Caki2 (cell line): ENCODE data around the gene CNPY4. TPM values are rescaled to one million over a fixed set of nuclear protein-coding genes. Genes with fewer than 3 reads are reported as not detected.
"Not testable (repeated sequence)": the region's sequence is repeated elsewhere in the genome, so short reads cannot be mapped to it uniquely, and the experiment has no call there.

ENCODE experiments used
- DNase-seq: peaks from one replicate; pipeline ENCODE4 v3.0.0-alpha.2; 2015; ENCODE audit warnings: low read depth
- in situ Hi-C: cut with HindIII; loops from 2 replicates; pipeline ENCODE4 v1.10.0; 2016; ENCODE audit warnings: low sequenced_read_pairs, low pct_unique_long_range_greater_than_20kb, mixed read lengths
- total RNA-seq: library from RNA; depleted of rRNA; stranded (reverse); fragments of >200 nt; shearing (Covaris generic); gene quantifications from 2 replicates; pipeline ENCODE4 v1.2.3, GENCODE V29; 2014; ENCODE audit warnings: low replicate concordance

CNPY4 gene
- total RNA-seq, 1 experiment from 2014 or later = 25.8 TPM

GRCh38 chr7:100132126-100132525 lies 12.7 kb downstream of the CNPY4 start:
- in situ Hi-C loops = no loop called here
- DNase-seq = no peak

DNA sequence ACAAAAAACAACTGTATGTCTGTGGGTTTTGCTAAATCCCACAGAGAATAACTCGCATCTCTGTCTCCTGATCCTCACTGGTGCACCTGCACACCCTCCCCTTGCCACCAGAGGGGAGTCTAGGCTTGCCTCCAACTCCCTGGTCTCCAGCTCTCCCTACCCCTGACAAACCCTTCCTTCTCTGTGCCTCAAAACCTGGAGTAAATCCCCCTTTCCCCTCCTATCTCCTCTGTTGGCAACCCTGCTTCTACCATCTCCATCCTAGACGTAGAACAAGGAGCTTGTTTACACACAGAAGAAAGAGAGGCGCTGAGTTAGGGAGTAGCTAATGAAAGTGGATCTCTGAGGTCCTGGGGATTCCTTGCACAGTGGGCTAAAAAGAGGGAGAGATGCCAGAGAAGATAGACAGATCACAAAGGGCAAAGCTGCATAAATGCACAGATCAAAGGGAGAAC lies 13.3 kb downstream of the CNPY4 start:
- peak; percentile 56 for DNase-seq
- in situ Hi-C loops = no loop called here

DNA sequence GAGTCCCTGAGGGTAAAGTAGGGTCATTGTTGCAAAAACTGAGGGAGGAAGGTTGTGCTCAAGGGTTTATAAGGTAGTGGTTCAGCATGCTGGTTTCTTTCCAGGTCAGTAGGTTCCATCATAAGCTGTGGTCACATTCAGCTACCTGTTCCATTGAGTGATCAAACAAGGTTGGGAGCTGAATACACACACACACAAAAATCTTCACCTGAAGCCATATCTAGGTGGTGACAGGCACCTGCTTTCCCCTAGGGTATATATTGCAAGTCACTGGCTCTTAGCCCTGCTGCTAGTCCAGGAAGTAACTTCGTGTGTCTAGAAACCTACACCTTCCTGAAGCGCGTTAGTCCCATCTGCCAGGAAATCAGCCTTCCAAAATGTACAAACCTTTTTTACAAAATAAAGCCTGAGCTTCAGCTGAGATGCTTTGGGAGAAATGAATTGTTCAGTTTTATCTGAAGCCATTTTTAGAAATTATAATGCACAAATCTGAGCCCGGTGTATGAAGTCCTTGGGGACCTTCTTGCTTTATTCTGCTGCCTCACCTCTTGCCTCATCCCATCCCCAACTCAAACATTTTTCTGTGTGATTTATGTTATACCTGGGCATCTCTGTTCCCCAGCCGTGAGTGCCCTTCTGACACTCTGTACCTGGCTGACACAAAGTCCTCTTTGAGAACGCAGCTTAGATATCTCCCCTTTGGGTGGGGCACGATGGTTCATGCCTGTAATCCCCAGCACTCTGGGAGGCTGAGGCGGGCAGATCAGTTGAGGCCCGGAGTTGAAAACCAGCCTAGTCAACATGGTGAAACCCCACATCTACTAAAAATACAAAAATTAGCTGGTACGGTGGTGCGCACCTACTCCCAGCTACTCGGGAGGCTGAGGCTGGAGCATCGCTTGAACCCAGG lies 18.7 kb downstream of the CNPY4 start:
- no peak for DNase-seq
- in situ Hi-C loops = no loop called here

DNA sequence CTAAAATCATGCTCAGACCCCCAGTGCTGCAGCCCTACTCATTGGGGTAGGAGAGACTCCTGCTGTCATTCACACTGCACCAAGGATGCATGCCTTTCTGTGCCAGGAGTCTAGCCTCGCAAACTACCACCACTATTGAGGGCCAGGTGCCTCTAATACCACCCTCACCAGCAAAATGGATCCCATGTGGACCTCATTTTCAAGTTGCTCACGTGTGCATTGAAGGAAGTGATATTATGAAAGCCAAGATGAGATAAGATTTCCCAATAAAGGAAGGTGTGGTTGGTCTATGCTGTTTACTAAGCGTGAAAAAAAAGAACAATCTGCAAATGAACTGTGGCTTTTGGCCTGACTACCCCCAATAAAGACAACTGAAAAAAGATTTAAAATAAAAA lies 22.1 kb downstream of the CNPY4 start:
- in situ Hi-C loops = no loop called here

DNA sequence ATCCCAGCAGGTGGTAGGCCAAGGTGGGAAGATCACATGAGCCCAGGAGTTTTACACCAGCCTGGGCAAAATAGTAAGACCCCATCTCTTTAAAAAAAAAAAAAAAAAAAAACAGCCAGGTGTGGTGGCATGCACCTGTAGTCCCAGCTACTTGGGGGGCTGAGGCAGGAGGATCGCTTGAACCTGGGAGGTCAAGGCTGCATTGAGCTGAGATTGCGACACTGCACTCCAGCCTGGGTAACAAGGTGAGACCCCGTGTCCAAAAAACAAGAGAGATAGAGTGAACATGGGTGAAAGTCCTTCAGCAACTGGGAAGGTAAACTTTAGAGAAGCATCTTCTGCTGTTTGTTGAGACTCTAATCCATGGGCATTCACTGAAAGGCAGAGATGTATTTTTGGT lies 23.0 kb downstream of the CNPY4 start:
- DNase-seq = no peak
- in situ Hi-C loops = no loop called here

More for the DNA sequence above, 22.1 kb downstream of the CNPY4 start:
- no peak for DNase-seq

DNA sequence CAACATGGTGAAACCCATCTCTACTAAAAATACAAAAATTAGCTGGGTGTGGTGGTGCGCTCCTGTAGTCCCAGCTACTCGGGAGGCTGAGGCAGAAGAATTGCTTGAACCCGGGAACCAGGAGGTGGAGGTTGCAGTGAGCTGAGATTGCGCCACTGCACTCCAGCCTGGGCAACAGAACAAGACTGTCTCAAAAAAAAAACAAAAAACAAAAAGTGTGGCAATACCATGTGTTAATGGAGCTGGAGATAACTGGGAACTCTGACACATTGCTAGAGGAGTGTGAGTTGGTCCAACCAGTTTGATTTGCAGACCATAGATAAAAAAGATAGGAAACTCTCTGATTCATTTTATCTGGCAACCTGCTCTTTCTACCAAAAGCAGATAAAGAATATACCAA lies 26.9 kb downstream of the CNPY4 start:
- DNase-seq, in situ Hi-C loops: not testable (repeated sequence)

DNA sequence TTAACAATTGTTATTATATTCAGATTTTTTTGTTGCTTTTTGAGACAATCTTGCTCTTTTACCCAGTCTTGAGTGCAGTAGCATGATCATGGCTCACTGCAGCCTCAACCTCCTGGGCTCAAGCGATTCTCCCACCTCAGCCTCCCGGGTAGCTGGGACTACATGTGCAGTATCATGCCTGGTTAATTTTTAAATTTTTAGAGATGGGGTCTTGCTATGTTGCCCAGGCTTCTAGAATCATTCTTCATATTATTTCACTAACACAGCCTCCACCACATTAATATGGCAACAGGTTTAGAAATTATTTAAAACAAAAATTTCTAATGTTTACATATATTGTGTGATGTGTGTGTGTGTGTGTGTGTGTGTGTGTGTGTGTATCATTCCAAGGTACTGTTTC lies 27.8 kb downstream of the CNPY4 start:
- in situ Hi-C loops = no loop called here
- no peak for DNase-seq

DNA sequence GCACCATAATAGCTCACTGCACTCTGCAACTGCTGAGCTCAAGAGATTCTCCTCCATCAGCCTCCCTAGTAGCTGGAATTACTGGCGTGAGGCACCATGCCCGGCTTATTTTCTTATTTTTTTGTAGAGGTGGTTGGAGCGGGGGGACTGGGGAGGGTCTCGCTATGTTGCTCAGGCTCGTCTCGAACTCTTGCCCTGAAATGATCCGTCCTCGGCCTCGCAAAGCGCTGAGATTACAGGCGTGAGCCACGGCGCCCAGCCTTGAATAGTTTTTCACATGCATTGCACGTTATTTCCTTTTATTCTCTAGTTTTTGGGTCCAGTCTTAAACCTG lies 28.8 kb downstream of the CNPY4 start:
- in situ Hi-C loops = no loop called here
- DNase-seq = no peak

DNA sequence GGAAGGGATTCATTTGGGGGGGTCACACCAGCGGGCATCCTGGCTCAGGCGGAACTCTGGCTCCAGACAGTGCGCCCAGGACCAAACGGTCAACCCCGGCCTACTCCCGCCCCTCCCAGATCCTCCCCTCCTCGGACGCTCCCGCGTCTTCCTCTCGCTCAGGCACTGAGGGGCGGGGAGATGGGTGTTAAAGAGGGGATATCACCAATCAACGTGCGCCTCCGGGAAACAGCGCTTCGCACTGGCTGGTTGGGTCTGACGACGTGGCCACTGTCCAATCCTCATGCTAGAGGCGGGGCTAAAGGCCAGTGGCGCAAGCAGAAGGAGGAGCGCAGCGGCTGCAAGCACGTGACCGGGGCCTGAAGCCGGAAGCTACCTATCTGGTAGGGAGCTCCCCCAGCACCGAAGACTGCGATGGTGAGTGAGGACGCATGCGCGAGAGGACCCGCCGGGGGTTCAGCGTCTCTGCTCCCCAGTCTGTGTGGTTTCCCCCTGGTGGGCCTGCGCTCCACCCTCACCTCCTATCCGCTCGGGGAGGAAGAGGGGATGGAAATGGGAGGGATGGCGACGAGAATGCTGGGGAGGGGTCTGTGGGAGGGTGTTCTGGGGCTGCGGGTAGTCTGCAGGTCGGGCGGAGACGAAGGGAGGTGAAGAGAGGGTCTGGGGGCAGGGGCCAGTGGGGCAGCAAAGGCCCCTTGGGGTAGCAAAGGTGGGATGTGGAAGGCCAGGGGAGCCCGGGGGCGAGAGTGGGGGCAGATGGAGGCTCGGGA lies 29.3 kb downstream of the CNPY4 start, which contains the start of gene LAMTOR4:
Gene LAMTOR4, plus strand, starts transcription at position 360 of the 770 bp plus-strand sequence. Its CDS starts 55 bp downstream, at position 415.
- in situ Hi-C loops = no loop called here

DNA sequence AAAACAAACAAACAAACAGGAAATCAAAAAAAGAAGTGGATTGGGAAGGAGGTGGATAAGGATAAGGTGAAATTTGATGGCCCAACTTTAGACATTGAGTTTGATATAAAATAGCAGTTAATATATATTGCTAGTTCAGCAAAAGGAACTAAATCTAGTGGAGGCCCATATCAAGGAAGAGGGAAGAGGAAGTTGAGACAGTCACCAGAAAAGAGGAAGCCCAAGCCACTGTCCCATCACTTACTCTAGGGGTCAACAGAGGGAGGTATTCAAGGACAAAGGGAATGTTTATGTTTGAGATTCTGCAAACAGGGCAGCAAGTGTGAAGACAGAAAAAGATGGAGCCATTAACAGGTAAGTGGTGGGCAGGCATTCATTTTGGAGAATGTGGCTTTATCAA lies 33.0 kb downstream of the CNPY4 start:
- in situ Hi-C loops = no loop called here
- DNase-seq = no peak

More for the DNA sequence above, 29.3 kb downstream of the CNPY4 start, which contains the start of gene LAMTOR4:
- DNase-seq = peak; percentile 99

DNA sequence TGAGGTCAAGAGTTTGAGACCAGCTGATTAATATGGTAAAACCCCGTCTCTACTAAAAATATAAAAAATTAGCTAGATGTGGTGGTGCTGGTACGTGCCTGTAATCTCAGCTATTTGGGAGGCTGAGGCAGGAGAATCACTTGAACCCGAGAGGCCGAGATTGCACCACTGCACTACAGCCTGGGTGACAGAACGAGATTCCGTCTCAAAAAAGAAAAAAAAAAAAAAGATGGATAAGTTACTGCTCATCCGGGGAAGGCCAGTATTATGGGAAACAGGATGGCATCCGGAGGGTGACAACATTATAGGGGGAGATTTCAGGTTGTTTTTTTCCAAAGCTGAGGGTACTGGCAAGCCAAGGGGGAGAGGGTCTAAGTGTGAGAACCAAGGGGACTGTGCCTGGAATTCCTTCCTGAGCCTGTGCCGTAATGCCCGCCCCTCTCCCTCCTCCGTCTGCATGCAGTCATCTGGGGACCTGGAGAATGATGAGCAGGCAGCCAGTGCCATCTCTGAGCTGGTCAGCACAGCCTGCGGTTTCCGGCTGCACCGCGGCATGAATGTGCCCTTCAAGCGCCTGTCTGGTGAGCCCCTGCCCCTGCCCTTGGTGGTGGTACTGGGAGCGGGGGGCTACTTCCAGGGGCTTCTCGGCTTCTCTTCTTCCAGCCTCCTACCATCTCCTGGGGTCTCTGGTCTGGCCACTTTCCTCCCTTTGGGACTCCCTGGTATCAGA lies 33.7 kb downstream of the CNPY4 start:
- DNase-seq = no peak
- in situ Hi-C loops = no loop called here

GRCh38 chr7:100153708-100154535 lies 34.5 kb downstream of the CNPY4 start:
- no peak for DNase-seq
- in situ Hi-C loops = no loop called here

DNA sequence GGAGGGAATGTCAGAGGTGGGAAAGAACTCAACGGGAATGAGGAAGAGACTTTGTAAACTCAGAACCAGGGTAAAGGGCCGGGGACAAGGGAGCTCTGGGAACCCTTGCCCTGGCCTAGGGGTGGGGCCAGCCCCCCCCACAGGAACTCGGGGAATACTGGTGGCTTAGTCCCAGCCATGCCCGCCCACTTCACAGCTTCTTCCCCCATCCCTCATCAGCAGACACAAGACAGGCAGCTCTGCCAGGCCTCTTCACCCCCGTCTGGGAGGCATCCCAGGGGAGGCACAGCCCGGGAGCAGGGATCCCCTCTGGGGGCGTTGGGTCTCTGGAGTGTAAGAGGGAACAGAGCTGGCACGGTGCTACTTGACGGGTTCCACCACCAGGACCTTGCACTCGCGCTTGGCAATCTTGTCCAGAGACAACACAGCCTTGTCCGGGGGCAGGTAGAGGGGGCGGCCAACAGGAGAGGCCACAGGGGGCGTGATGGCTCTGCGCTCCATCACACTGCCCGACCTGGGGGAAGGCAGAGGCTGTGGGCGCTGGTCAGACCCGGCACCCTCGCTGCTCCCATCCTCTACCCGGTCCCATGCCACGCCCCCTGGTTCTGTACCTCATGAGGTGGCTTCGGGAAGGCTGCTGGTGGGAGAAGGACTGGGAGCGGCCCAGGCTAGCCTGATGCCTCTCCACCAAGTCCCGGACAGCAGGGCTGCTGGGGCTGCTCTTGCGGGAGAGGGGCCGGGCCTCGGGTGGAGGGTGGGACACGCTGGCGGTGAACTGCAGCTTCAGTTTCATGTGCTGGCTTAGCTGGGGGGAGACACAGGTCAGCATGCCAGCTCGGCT lies 35.4 kb downstream of the CNPY4 start:
- no peak for DNase-seq
- in situ Hi-C loops = no loop called here

DNA sequence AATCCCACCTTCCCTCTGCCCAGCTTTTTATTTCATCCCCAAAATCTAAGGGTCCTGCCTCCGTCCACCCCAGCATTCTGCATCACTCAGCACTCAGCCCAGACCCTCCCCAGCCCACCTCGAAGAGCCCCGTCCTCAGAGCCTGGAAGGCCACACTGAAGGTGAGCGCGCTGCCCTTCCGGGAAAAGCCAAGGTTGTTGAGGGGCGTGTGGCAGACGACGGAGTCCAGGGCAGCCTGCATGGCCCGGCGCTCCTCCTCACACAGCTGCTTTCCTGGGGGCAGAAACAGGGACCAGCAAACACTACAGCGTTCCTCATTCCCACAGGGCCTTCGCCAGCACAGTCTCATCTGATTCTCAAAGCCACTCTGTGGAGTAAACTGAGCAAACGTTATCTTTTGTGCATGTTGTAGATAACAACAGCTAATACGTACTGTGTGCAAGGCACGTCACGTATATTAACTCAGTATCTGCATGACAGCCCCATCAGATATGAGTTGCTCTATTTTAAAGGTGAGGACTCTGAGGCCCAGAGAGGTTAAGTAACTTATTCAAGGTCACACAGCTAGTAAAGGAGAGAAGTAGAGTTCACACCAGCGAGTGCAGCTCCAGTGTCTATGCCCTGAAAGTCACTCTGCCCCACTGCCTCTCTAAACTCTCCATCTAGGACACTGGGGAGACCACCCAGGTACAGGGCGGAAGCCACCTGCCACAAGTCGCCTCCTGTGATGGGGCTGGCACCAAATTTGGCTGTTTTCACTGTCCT lies 36.3 kb downstream of the CNPY4 start:
- no peak for DNase-seq
- in situ Hi-C loops = no loop called here

DNA sequence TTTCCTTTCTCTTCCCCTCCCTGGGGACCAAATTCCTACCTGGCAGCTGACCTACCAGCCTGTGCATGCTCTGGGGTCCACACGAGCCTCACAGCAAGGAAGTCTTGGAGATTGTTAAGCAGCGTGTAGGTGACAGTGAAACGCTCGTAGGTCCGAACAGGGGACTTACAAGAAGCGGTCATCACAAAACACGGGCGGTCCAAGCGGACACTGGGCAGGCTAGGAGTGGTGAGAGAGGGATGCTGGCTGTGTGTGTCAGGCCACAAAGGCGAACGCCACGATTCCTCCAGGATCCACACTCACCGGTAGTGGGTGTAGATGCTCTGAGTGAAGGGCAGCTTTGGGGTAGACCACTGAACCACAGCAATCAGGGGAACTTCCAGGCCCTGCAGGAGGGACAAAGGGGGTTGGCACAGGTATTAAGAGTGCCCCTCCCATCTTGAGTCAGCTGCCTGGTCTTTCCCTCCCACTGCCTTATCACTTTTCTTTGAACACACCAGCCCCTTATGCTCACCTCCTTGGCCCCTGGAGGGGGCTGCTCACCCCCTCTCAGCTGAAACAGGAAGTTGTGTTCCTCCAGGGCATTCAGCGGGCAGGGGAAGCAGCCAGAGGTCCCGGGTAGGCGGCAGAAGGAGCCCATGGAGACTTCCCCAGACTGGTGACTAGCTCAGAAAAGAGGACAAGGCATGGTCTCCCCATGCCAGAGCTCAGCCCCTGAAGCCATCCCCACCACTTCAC lies 37.1 kb downstream of the CNPY4 start:
- in situ Hi-C loops = no loop called here
- no peak for DNase-seq

DNA sequence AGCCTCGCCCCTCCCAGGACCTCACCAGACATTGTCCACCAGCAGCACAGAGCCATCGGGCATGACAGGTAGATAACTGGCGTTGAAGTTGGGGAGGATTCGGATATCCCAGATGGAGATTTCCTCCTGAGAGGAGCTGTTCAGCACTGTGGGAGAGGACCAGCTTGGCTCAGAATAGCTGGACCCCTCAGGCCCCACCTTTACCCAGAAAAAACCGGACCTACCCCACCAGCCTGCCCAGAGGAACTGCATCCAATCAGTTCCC lies 37.6 kb downstream of the CNPY4 start:
- no peak for DNase-seq
- in situ Hi-C loops = no loop called here
